Fibroblast of lung (primary cell): ENCODE measurements around the gene SPIRE1. TPM values are rescaled to one million over a fixed set of nuclear protein-coding genes. Genes with fewer than 3 reads are reported as not detected.

Experiments
- DNase-seq, 2 donors: peaks; one replicate each; pipeline versions ENCODE4 v3.0.0 to v3.0.0-alpha.2; 2010; ENCODE audit warnings: low read depth in 2 of 2
- H2AFZ ChIP-seq: 2 replicates; pipeline ENCODE4 v1.5.1; 2012; ENCODE audit warnings: low read length, control low read depth, inconsistent platforms
- H3K27ac ChIP-seq: 2 replicates; pipeline ENCODE4 v1.5.1; 2011; ENCODE audit warnings: low read length, control low read depth; ENCODE audit not compliant: insufficient read depth
- H3K27me3 ChIP-seq: 2 replicates; pipeline ENCODE4 v1.5.1; 2011; ENCODE audit warnings: mild to moderate bottlenecking, low read length; ENCODE audit not compliant: control insufficient read depth, insufficient read depth
- H3K36me3 ChIP-seq: 2 replicates; pipeline ENCODE4 v1.5.1; 2011; ENCODE audit warnings: low read length; ENCODE audit not compliant: control insufficient read depth, insufficient read depth
- H3K4me1 ChIP-seq: 2 replicates; pipeline ENCODE4 v1.5.1; 2011; ENCODE audit warnings: low read length; ENCODE audit not compliant: control insufficient read depth, insufficient read depth; ENCODE audit errors: extremely low read depth
- H3K4me2 ChIP-seq: 2 replicates; pipeline ENCODE4 v1.5.1; 2011; ENCODE audit warnings: low read length, control low read depth; ENCODE audit not compliant: insufficient read depth; ENCODE audit errors: extremely low read depth
- H3K4me3 ChIP-seq, 4 experiments: fragments of 200-600 bp in 1 of 4; sonication (generic) in 1 of 4; replicated peaks in 1 of 4; 2 replicates each; pipeline ENCODE4 v1.5.1; 2011 to 2016; ENCODE audit warnings: low read length in 4 of 4, low read depth in 3 of 4, mild to moderate bottlenecking in 3 of 4, control low read depth in 2 of 4, inconsistent platforms in 1 of 4, mixed read lengths in 1 of 4; ENCODE audit not compliant: insufficient read depth in 1 of 4; ENCODE audit errors: control extremely low read depth in 1 of 4
- H3K79me2 ChIP-seq: 2 replicates; pipeline ENCODE4 v1.5.1; 2012; ENCODE audit warnings: mild to moderate bottlenecking, low read length, inconsistent platforms; ENCODE audit not compliant: control insufficient read depth, insufficient read depth
- H3K9ac ChIP-seq: 2 replicates; pipeline ENCODE4 v1.5.1; 2011; ENCODE audit warnings: mild to moderate bottlenecking, low read length, control low read depth; ENCODE audit not compliant: insufficient read depth
- H3K9me3 ChIP-seq: 2 replicates; pipeline ENCODE4 v1.5.1; 2012; ENCODE audit warnings: low read depth, low read length; ENCODE audit not compliant: control insufficient read depth, insufficient read depth
- H4K20me1 ChIP-seq: 2 replicates; pipeline ENCODE4 v1.5.1; 2011; ENCODE audit warnings: low read length; ENCODE audit not compliant: control insufficient read depth, insufficient read depth; ENCODE audit errors: extremely low read depth
- EZH2 ChIP-seq: IDR thresholded peaks from 2 replicates; pipeline ENCODE4 v1.5.1; 2012; ENCODE audit warnings: low read length, control low read depth, mild to moderate bottlenecking; ENCODE audit errors: missing control alignments
- polyA plus RNA-seq, 2 donors: library from polyadenylated mRNA; depleted of rRNA in 1 of 2; stranded (reverse) in 1 of 2; unstranded in 1 of 2; fragments of >200 nt; gene quantifications; 2 replicates each; pipeline ENCODE4 v1.2.1, GENCODE V29; 2011 to 2012; ENCODE audit warnings: missing spikeins in 1 of 2
- total RNA-seq: library from RNA; depleted of rRNA; stranded (reverse); fragments of >200 nt; gene quantifications from 2 replicates; pipeline ENCODE4 v1.2.1, GENCODE V29; 2014
- TF ChIP-seq, protein P1 (sequence below), 2 donors: IDR thresholded peaks in 1 of 2; conservative IDR thresholded peaks in 1 of 2; 1 replicate in 1 of 2; 2 replicates in 1 of 2; pipeline ENCODE4 v1.5.1; 2011 to 2012; ENCODE audit warnings: low read length in 2 of 2, control low read depth in 1 of 2, inconsistent platforms in 1 of 2, low read depth in 1 of 2, mild to moderate bottlenecking in 1 of 2

Gene SPIRE1
- total and polyA plus RNA-seq, 2 donors (not counting 1 experiment from before 2014, with no cell fraction given) = 19.0 to 31.0 TPM

DNA sequence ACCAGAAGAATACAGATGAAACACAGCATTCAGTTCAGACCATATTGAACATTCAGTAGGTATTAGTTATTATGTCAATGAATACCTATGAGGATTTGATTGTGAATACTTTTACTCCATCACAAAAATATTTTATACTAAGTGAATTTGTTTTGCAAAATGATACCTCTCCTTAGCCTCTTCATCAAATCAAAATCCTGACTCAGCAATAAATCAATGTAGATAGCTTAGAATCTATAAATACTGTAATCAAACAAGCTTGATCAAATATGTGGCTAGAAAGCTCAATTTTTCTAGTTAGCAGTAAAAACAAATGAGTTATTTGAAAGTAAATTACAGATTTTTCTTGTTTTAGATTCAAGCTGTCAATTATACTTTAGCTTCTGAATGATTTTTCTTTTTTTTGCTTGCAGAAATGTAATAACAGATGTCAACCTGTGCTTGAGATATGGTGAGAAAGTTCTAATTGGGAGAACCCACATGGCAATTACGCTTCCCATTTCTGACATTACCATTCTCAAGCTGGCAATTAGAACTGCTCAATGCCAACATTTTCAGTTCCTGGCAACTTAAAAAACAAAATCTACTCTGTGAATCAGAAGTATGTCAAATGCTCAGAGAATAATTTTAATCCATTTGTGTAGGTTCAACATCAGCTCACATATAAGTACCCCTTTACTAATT is 140.6 kb downstream of the SPIRE1 start:
- Histone ChIP-seq H2AFZ (no peak overlapping the region), H3K9me3 (no peaks in the 10 kb centered on the region), H3K4me2 (no peak overlapping the region), H3K36me3 (no peaks in the 10 kb centered on the region), H3K4me3 (no peak overlapping the region), H3K4me1 (peaks cover 4% of the 10 kb centered on the region), H3K79me2 (peaks cover 2% of the 10 kb centered on the region), H3K27me3 (no peaks in the 10 kb centered on the region), H4K20me1 (no peaks in the 10 kb centered on the region), H3K9ac (no peak overlapping the region), H3K27ac (no peak overlapping the region)
- TF ChIP-seq EZH2 = no peak
- TF ChIP-seq, protein P1, sequence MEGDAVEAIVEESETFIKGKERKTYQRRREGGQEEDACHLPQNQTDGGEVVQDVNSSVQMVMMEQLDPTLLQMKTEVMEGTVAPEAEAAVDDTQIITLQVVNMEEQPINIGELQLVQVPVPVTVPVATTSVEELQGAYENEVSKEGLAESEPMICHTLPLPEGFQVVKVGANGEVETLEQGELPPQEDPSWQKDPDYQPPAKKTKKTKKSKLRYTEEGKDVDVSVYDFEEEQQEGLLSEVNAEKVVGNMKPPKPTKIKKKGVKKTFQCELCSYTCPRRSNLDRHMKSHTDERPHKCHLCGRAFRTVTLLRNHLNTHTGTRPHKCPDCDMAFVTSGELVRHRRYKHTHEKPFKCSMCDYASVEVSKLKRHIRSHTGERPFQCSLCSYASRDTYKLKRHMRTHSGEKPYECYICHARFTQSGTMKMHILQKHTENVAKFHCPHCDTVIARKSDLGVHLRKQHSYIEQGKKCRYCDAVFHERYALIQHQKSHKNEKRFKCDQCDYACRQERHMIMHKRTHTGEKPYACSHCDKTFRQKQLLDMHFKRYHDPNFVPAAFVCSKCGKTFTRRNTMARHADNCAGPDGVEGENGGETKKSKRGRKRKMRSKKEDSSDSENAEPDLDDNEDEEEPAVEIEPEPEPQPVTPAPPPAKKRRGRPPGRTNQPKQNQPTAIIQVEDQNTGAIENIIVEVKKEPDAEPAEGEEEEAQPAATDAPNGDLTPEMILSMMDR (conservative IDR thresholded peaks at IDR 0.05 in 1 of 2, IDR thresholded peaks at IDR 0.05 in 1 of 2; ENCODE audit: low read depth in 1 of 2, low read length in 2 of 2) = no peak
- DNase-seq = no peak

DNA sequence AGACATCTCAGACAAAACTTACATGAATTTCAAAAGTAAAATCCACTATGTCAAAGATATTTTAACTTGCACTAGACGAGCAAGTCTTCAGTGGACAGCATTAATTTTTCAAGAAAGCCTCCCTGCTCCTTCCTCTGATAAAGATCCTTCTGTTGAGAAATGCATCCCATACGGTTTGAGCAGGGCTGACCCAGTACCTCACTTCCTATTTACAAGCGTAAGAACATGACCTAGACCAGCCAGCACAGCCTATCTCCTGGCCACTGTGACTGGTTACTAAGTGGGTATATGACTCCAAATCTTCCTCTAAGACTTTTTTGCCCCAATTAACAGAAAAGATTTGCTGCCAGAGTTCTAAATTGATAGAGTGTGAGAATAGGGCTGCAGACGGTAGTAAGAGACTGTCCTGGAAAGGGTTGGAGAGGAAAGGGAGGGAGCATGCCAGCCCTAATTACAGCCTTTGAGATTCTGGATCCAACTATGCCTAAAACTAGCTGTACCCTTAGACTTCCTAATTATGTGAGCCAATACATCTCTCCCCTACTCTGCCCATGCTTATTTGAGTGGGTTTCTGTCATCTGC is 141.8 kb downstream of the SPIRE1 start:
- no peak for TF ChIP-seq EZH2
- TF ChIP-seq, protein P1 (conservative IDR thresholded peaks at IDR 0.05 in 1 of 2, IDR thresholded peaks at IDR 0.05 in 1 of 2; ENCODE audit: low read depth in 1 of 2, low read length in 2 of 2) = no peak
- peak in 1 of 2 donors; percentile 26 for DNase-seq
- Histone ChIP-seq H3K79me2 (peaks cover 2% of the 10 kb centered on the region), H3K4me3 (no peak overlapping the region), H2AFZ (no peak overlapping the region), H3K4me2 (no peak overlapping the region), H3K9ac (no peak overlapping the region), H3K4me1 (peaks cover 4% of the 10 kb centered on the region), H3K9me3 (no peaks in the 10 kb centered on the region), H3K27me3 (no peaks in the 10 kb centered on the region), H3K36me3 (no peaks in the 10 kb centered on the region), H3K27ac (no peak overlapping the region), H4K20me1 (no peaks in the 10 kb centered on the region)

DNA sequence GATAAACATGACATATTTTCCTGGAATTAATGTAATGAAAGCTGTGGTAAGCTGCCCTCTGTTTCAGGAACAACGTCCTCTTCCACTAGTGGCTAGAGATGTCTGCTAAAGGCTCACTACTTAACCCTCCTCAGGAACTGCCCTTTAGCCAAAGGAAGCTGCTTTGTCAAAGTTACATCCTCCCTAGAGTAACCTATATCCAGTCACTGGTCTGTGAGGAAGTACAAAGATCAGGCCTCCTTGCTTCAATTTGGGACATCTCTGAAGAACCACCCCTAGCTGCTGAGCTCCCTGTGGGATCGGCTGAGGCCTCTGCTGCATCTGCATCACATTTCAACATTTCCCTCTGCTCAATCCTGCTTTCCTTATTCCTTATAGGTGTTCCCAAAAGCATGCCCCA is 142.4 kb downstream of the SPIRE1 start:
- Histone ChIP-seq H3K9me3 (no peaks in the 10 kb centered on the region), H3K9ac (no peak overlapping the region), H4K20me1 (no peaks in the 10 kb centered on the region), H3K4me1 (peaks cover 4% of the 10 kb centered on the region), H3K79me2 (peaks cover 2% of the 10 kb centered on the region), H3K4me2 (no peak overlapping the region), H3K36me3 (no peaks in the 10 kb centered on the region), H3K27ac (no peak overlapping the region), H2AFZ (no peak overlapping the region), H3K27me3 (no peaks in the 10 kb centered on the region), H3K4me3 (no peak overlapping the region)
- DNase-seq = no peak
- TF ChIP-seq, protein P1 (conservative IDR thresholded peaks at IDR 0.05 in 1 of 2, IDR thresholded peaks at IDR 0.05 in 1 of 2; ENCODE audit: low read depth in 1 of 2, low read length in 2 of 2) = no peak
- no peak for TF ChIP-seq EZH2
